CD14-positive monocyte (primary cell): ENCODE measurements around the gene UBE2M. TPM values are rescaled to one million over a fixed set of nuclear protein-coding genes. Genes with fewer than 3 reads are reported as not detected.

Source experiments
- DNase-seq, 3 donors: peaks; one replicate each; pipeline ENCODE4 v3.0.0-alpha.2; 2011 to 2022
- H2AFZ ChIP-seq: 2 replicates; pipeline ENCODE4 v1.6.0; 2012; ENCODE audit warnings: mild to moderate bottlenecking, low read depth, low read length, inconsistent platforms; ENCODE audit not compliant: insufficient read depth, poor library complexity, severe bottlenecking
- H3K27ac ChIP-seq, 2 donors: 1 replicate in 1 of 2; 2 replicates in 1 of 2; pipeline ENCODE4 v1.5.1; 2012 to 2013; ENCODE audit warnings: low read length in 2 of 2, control low read depth in 1 of 2, inconsistent platforms in 1 of 2, low read depth in 1 of 2, mild to moderate bottlenecking in 1 of 2
- H3K27me3 ChIP-seq, 2 donors: one replicate each; pipeline versions ENCODE4 v1.6.0 to v1.6.1; 2011 to 2013; ENCODE audit warnings: low read length in 2 of 2; ENCODE audit not compliant: control insufficient read depth in 2 of 2, insufficient read depth in 2 of 2
- H3K36me3 ChIP-seq, 2 donors: replicated peaks in 1 of 2; 1 replicate in 1 of 2; 2 replicates in 1 of 2; pipeline versions ENCODE4 v1.5.1 to v1.6.1; 2012 to 2013; ENCODE audit warnings: low read length in 2 of 2, control low read depth in 1 of 2, inconsistent platforms in 1 of 2, mild to moderate bottlenecking in 1 of 2; ENCODE audit not compliant: insufficient read depth in 2 of 2, control insufficient read depth in 1 of 2
- H3K4me1 ChIP-seq, 2 donors: 1 replicate in 1 of 2; 2 replicates in 1 of 2; pipeline versions ENCODE4 v1.5.1 to v1.6.1; 2012 to 2013; ENCODE audit warnings: low read length in 2 of 2, control low read depth in 1 of 2, inconsistent platforms in 1 of 2, mild to moderate bottlenecking in 1 of 2, moderate library complexity in 1 of 2; ENCODE audit not compliant: insufficient read depth in 2 of 2, control insufficient read depth in 1 of 2
- H3K4me2 ChIP-seq: replicated peaks from 2 replicates; pipeline ENCODE3; 2012; ENCODE audit warnings: low read length, moderate library complexity, mild to moderate bottlenecking; ENCODE audit not compliant: poor library complexity, severe bottlenecking; ENCODE audit errors: extremely low read depth
- H3K4me3 ChIP-seq, 3 experiments: fragments of 200-600 bp in 1 of 3; sonication (generic) in 1 of 3; replicated peaks in 1 of 3; 1 replicate in 2 of 3; 2 replicates in 1 of 3; pipeline ENCODE4 v1.5.1; 2011 to 2013; ENCODE audit warnings: low read length in 3 of 3, mild to moderate bottlenecking in 3 of 3, control low read depth in 2 of 3, low read depth in 2 of 3, inconsistent platforms in 1 of 3, moderate library complexity in 1 of 3
- H3K79me2 ChIP-seq: 2 replicates; pipeline ENCODE4 v1.6.0; 2012; ENCODE audit warnings: mild to moderate bottlenecking, control low read depth, inconsistent platforms, low read length, moderate library complexity; ENCODE audit not compliant: insufficient read depth
- H3K9ac ChIP-seq: 2 replicates; pipeline ENCODE4 v1.6.0; 2017; ENCODE audit warnings: low read length, mild to moderate bottlenecking; ENCODE audit not compliant: insufficient read depth, poor library complexity, severe bottlenecking
- H3K9me3 ChIP-seq, 2 donors: replicated peaks in 1 of 2; 1 replicate in 1 of 2; 2 replicates in 1 of 2; pipeline versions ENCODE4 v1.5.1 to v1.6.1; 2012 to 2013; ENCODE audit warnings: low read length in 2 of 2, control low read depth in 1 of 2; ENCODE audit not compliant: control insufficient read depth in 1 of 2, insufficient read depth in 1 of 2
- H4K20me1 ChIP-seq: 2 replicates; pipeline ENCODE4 v1.6.0; 2012; ENCODE audit warnings: mild to moderate bottlenecking, low read length, control low read depth, moderate library complexity; ENCODE audit not compliant: insufficient read depth
- H3K27ac Mint-ChIP-seq, 7 donors: one replicate each; pipeline ENCODE4 v1.8.0; 2020; ENCODE audit warnings: mild to moderate bottlenecking in 7 of 7, mixed read lengths in 7 of 7, moderate library complexity in 6 of 7, inconsistent platforms in 2 of 7
- H3K27me3 Mint-ChIP-seq, 3 donors: one replicate each; pipeline ENCODE4 v1.8.0; 2021 to 2022; ENCODE audit warnings: low read depth in 3 of 3, mild to moderate bottlenecking in 3 of 3, mixed read lengths in 3 of 3, moderate library complexity in 3 of 3, inconsistent platforms in 1 of 3
- H3K36me3 Mint-ChIP-seq, 2 donors: one replicate each; pipeline ENCODE4 v1.8.0; 2020; ENCODE audit warnings: mixed read lengths in 2 of 2, inconsistent platforms in 1 of 2, mild to moderate bottlenecking in 1 of 2
- H3K4me1 Mint-ChIP-seq: one replicate; pipeline ENCODE4 v1.8.0; 2020; ENCODE audit warnings: mild to moderate bottlenecking, mixed read lengths
- H3K4me3 Mint-ChIP-seq, 2 donors: one replicate each; pipeline ENCODE4 v1.8.0; 2020; ENCODE audit warnings: mild to moderate bottlenecking in 2 of 2, mixed read lengths in 2 of 2, moderate library complexity in 1 of 2
- H3K9me3 Mint-ChIP-seq, 7 donors: one replicate each; pipeline ENCODE4 v1.8.0; 2020 to 2022; ENCODE audit warnings: mixed read lengths in 7 of 7, mild to moderate bottlenecking in 6 of 7, moderate library complexity in 6 of 7, inconsistent platforms in 2 of 7
- CTCF ChIP-seq: fragments of 200-600 bp; IDR thresholded peaks from one replicate; pipeline ENCODE4 v1.8.0; 2022; ENCODE audit warnings: antibody characterized with exemption, mild to moderate bottlenecking
- WGBS: methylation state at CpG from one replicate; pipeline ENCODE4 v1.1.5; 2013; ENCODE audit warnings: missing lambda C conversion rate; ENCODE audit not compliant: insufficient coverage; 5-methylcytosine and 5-hydroxymethylcytosine counted together
- intact Hi-C, 2 donors: fragments of 100-400 bp; cut with micrococcal nuclease; formaldehyde crosslinking; loops; one replicate each; pipeline versions ENCODE4 v1.15.0 to v1.15.1; 2023
- polyA plus RNA-seq, 3 donors: library from polyadenylated mRNA; depleted of rRNA in 1 of 3; unstranded in 2 of 3; stranded (reverse) in 1 of 3; fragments of 300-500 nt in 2 of 3; fragments of >200 nt in 1 of 3; fragmentation: Illumina TruSeq in 2 of 3; gene quantifications; 1 replicate in 2 of 3; 2 replicates in 1 of 3; pipeline ENCODE4 v1.2.3, GENCODE V29; 2012 to 2021

The UBE2M gene
- polyA plus RNA-seq, 3 donors, result 7.8 to 84.6 (median 14.3) TPM

- Histone ChIP-seq H3K4me3 (peak overlapping the region in 1 of 3 experiments; percentile 95), H3K9ac (peak overlapping the region; percentile 94), H3K27ac (peak overlapping the region; percentile 95 to 98), H2AFZ (no peak overlapping the region), H3K36me3 (peaks cover 31 to 41% of the 10 kb centered on the region in 2 donors), H3K79me2 (peaks cover 49% of the 10 kb centered on the region), H3K27me3 (peaks cover 6 to 11% of the 10 kb centered on the region in 2 donors), H4K20me1 (peaks cover 13% of the 10 kb centered on the region), H3K9me3 (peaks cover 0 to 4% of the 10 kb centered on the region in 2 donors), H3K4me2 (peak overlapping the region; percentile 99), H3K4me1 (peaks cover 52 to 63% of the 10 kb centered on the region in 2 donors)
- WGBS, result 80% methylated on average over 1 of the region's 10 CpGs
- H3K9me3 Mint-ChIP-seq, result peaks cover 0 to 8% (median 1%) of the 10 kb centered on the region in 7 donors
- H3K27me3 Mint-ChIP-seq, result peaks cover 10 to 11% (median 11%) of the 10 kb centered on the region in 3 donors
- H3K4me3 Mint-ChIP-seq, result peak overlapping the region in 1 of 2 donors; percentile 10
- H3K36me3 Mint-ChIP-seq, result peaks cover 38 to 40% of the 10 kb centered on the region in 2 donors
- DNase-seq, result no peak
- TF ChIP-seq CTCF, result no peak
- H3K27ac Mint-ChIP-seq, result peak overlapping the region; percentile 86 to 99 (median 97)
- H3K4me1 Mint-ChIP-seq, result peaks cover 63% of the 10 kb centered on the region
- intact Hi-C loops, result no loop called here
Observed at GRCh38 chr19:58556622-58557220, 1.7 kb downstream of the UBE2M start.

DNA sequence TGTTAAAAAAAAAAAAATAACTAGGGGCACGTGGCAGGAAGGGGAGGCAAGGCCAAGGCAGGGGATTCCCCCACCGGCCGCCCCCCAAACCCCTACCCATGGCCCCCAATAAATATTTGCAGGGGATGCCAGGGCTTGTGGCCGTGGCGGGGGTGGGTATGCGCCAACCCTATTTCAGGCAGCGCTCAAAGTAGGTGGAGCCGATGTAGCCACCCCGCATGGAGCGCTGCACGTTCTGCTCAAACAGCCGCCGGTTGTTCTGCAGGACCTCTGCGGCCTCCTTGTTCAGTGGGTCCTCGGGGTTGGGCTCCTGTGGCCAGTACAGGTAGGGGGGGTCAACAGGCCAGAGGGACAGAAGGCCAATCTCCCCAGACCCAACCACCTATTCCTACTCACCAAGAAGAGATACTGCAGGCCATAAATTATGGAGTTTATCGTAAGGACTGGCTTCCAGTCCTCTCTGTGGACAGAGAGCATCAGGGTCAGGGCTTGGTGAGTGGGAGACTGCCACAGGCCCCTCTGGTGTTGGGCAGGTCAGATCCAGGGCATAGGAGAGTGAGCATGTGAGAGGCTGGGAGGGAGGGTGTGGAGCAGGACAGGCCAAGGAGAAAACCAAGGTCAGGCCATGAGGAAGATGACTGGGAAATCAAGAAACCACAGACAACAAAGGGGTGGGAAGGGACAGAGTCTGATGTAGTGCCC, 2.3 kb downstream of the UBE2M start:
- peaks cover 61% of the 10 kb centered on the region for H3K4me1 Mint-ChIP-seq
- no peak for TF ChIP-seq CTCF
- H3K9me3 ChIP-seq, result no peaks in the 10 kb centered on the region
- H3K9ac ChIP-seq, result no peak overlapping the region
- peak overlapping the region; percentile 82 to 99 (median 97) for H3K27ac Mint-ChIP-seq
- H3K4me2 ChIP-seq, result peak overlapping the region; percentile 80
- H3K27me3 Mint-ChIP-seq, result peaks cover 3 to 5% (median 4%) of the 10 kb centered on the region in 3 donors
- peaks cover 37 to 47% of the 10 kb centered on the region in 2 donors for H3K36me3 ChIP-seq
- intact Hi-C loops, result no loop called here
- H3K79me2 ChIP-seq, result peaks cover 52% of the 10 kb centered on the region
- 96% methylated on average over 8 of the region's 16 CpGs for WGBS
- peak overlapping the region in 1 of 3 experiments; percentile 95 for H3K4me3 ChIP-seq
- DNase-seq, result no peak
- peaks cover 0 to 4% of the 10 kb centered on the region in 2 donors for H3K27me3 ChIP-seq
- H3K36me3 Mint-ChIP-seq, result peaks cover 42 to 47% of the 10 kb centered on the region in 2 donors
- H2AFZ ChIP-seq, result no peak overlapping the region
- peak overlapping the region in 1 of 2 donors; percentile 10 for H3K4me3 Mint-ChIP-seq
- peaks cover 50 to 61% of the 10 kb centered on the region in 2 donors for H3K4me1 ChIP-seq
- H3K9me3 Mint-ChIP-seq, result peaks cover 0 to 5% (median 0%) of the 10 kb centered on the region in 7 donors
- H4K20me1 ChIP-seq, result peaks cover 20% of the 10 kb centered on the region
- H3K27ac ChIP-seq, result peak overlapping the region; percentile 95 to 98
